IMR-90 (cell line): ENCODE results near the gene PODXL2. TPM values are rescaled to one million over a fixed set of nuclear protein-coding genes. Genes with fewer than 3 reads are reported as not detected.
"Not testable (repeated sequence)": the region's sequence is repeated elsewhere in the genome, so short reads cannot be mapped to it uniquely, and the experiment has no call there.

Experiments used
- ATAC-seq: fragments of 200-7000 bp; cut with Tn5 transposase; 2 replicates; pipeline ENCODE4 v1.9.1; 2020; ENCODE audit warnings: low read depth, mild to moderate bottlenecking, moderate library complexity
- BruUV-seq: library from RNA; stranded (reverse); fragments of 400-500 nt; replicated peaks from 2 replicates; lab custom pipeline; 2021; lab: Mats Ljungman, UMichigan
- CTCF ChIA-PET: fragments of 300-600 bp; formaldehyde crosslinking; extraction: SDS; loops from one replicate; lab custom pipeline; 2021; ENCODE audit warnings: antibody characterized with exemption; lab: Yijun Ruan, JAX
- POLR2A ChIA-PET: fragments of 300-600 bp; sonication (Branson Sonifier 250); formaldehyde crosslinking; loops from one replicate; lab custom pipeline; 2022; ENCODE audit warnings: antibody characterized with exemption; ENCODE audit not compliant: unreplicated experiment; lab: Charles Lee
- DNase-seq: peaks from one replicate; pipeline ENCODE4 v3.0.0; 2013
- H2AFZ ChIP-seq: replicated peaks from 2 replicates; pipeline ENCODE3; 2013; ENCODE audit warnings: low read length, mild to moderate bottlenecking; ENCODE audit not compliant: poor library complexity
- H2AK5ac ChIP-seq: 2 replicates; pipeline ENCODE4 v1.6.1; 2013; ENCODE audit warnings: low read depth, low read length, inconsistent platforms
- H2AK9ac ChIP-seq: replicated peaks from 2 replicates; pipeline ENCODE3; 2013; ENCODE audit warnings: mild to moderate bottlenecking, low read depth, low read length, moderate library complexity; ENCODE audit not compliant: poor library complexity
- H2BK120ac ChIP-seq: 2 replicates; pipeline ENCODE4 v1.6.1; 2013; ENCODE audit warnings: low read depth, low read length, inconsistent platforms
- H2BK15ac ChIP-seq: 3 replicates; pipeline ENCODE4 v1.6.1; 2013; ENCODE audit warnings: low read depth, low read length, inconsistent platforms
- H2BK20ac ChIP-seq: 2 replicates; pipeline ENCODE4 v1.6.1; 2013; ENCODE audit warnings: low read depth, mild to moderate bottlenecking, inconsistent platforms, low read length, moderate library complexity
- H2BK5ac ChIP-seq: 2 replicates; pipeline ENCODE4 v1.6.1; 2013; ENCODE audit warnings: mild to moderate bottlenecking, low read depth, low read length, inconsistent platforms; ENCODE audit not compliant: poor library complexity, severe bottlenecking
- H3K14ac ChIP-seq: replicated peaks from 2 replicates; pipeline ENCODE4 v1.6.1; 2013; ENCODE audit warnings: low read depth, low read length, inconsistent platforms
- H3K18ac ChIP-seq: 2 replicates; pipeline ENCODE4 v1.6.1; 2013; ENCODE audit warnings: low read depth, low read length, control low read depth
- H3K23ac ChIP-seq: 2 replicates; pipeline ENCODE4 v1.6.1; 2013; ENCODE audit warnings: low read depth, low read length, inconsistent platforms
- H3K27ac ChIP-seq: 2 replicates; pipeline ENCODE4 v1.5.1; 2013; ENCODE audit warnings: mild to moderate bottlenecking, control low read depth, low read length; ENCODE audit not compliant: insufficient read depth
- H3K27me3 ChIP-seq: 2 replicates; pipeline ENCODE4 v1.6.1; 2013; ENCODE audit warnings: low read length; ENCODE audit not compliant: control insufficient read depth, insufficient read depth
- H3K36me3 ChIP-seq: 2 replicates; pipeline ENCODE4 v1.6.1; 2013; ENCODE audit warnings: low read length, mixed read lengths; ENCODE audit not compliant: control insufficient read depth, insufficient read depth
- H3K4ac ChIP-seq: 2 replicates; pipeline ENCODE4 v1.6.1; 2013; ENCODE audit warnings: low read depth, low read length, inconsistent platforms
- H3K4me1 ChIP-seq: 2 replicates; pipeline ENCODE4 v1.6.1; 2013; ENCODE audit warnings: low read length, mixed read lengths; ENCODE audit not compliant: control insufficient read depth, insufficient read depth
- H3K4me2 ChIP-seq: 2 replicates; pipeline ENCODE4 v1.6.1; 2013; ENCODE audit warnings: low read depth, mild to moderate bottlenecking, control low read depth, low read length, moderate library complexity
- H3K4me3 ChIP-seq: 2 replicates; pipeline ENCODE4 v1.5.1; 2013; ENCODE audit warnings: low read depth, mild to moderate bottlenecking, control low read depth, low read length, moderate library complexity; ENCODE audit not compliant: insufficient read depth
- H3K56ac ChIP-seq: 2 replicates; pipeline ENCODE4 v1.6.1; 2013; ENCODE audit warnings: low read length, inconsistent platforms; ENCODE audit not compliant: insufficient read depth; ENCODE audit errors: extremely low read depth
- H3K79me1 ChIP-seq, 2 experiments: 2 replicates each; pipeline ENCODE4 v1.6.1; 2013; ENCODE audit warnings: low read length in 2 of 2, inconsistent platforms in 1 of 2, low read depth in 1 of 2
- H3K9ac ChIP-seq: 2 replicates; pipeline ENCODE4 v1.6.1; 2013; ENCODE audit warnings: low read depth, low read length, control low read depth
- H3K9me1 ChIP-seq: 2 replicates; pipeline ENCODE4 v1.6.1; 2013; ENCODE audit warnings: low read length, inconsistent platforms; ENCODE audit not compliant: insufficient read depth
- H3K9me3 ChIP-seq: 2 replicates; pipeline ENCODE4 v1.6.1; 2013; ENCODE audit warnings: low read length; ENCODE audit not compliant: control insufficient read depth, insufficient read depth
- H4K20me1 ChIP-seq: 2 replicates; pipeline ENCODE4 v1.6.1; 2013; ENCODE audit warnings: low read length, inconsistent platforms; ENCODE audit not compliant: insufficient read depth
- H4K5ac ChIP-seq: 2 replicates; pipeline ENCODE4 v1.6.1; 2013; ENCODE audit warnings: mild to moderate bottlenecking, low read depth, low read length, control low read depth
- H4K8ac ChIP-seq, 2 experiments: 2 replicates each; pipeline ENCODE4 v1.6.1; 2013; ENCODE audit warnings: low read depth in 2 of 2, low read length in 2 of 2, control low read depth in 1 of 2, inconsistent platforms in 1 of 2
- H4K91ac ChIP-seq: 2 replicates; pipeline ENCODE4 v1.6.1; 2013; ENCODE audit warnings: low read depth, low read length, inconsistent platforms; ENCODE audit not compliant: insufficient read depth
- WGBS, 2 experiments: methylation state at CpG; one replicate each; pipeline versions ENCODE4 v1.1.5 to v1.1.7; 2013; ENCODE audit warnings: missing lambda C conversion rate in 2 of 2; ENCODE audit not compliant: insufficient read length in 1 of 2; ENCODE audit errors: extremely low coverage in 2 of 2; 5-methylcytosine and 5-hydroxymethylcytosine counted together
- dilution Hi-C: fragments of 300-500 bp; cut with HindIII; formaldehyde crosslinking; loops from one replicate; pipeline ENCODE4 v1.14.3; 2018; ENCODE audit warnings: low sequenced_read_pairs; ENCODE audit not compliant: unreplicated experiment
- in situ Hi-C: fragments of 300-500 bp; cut with MboI; formaldehyde crosslinking; loops from 3 replicates; pipeline ENCODE4 v1.14.3; 2019; ENCODE audit warnings: low sequenced_read_pairs, inconsistent platforms, mixed read lengths
- intact Hi-C: fragments of 100-400 bp; cut with micrococcal nuclease; formaldehyde crosslinking; loops from 2 replicates; pipeline ENCODE4 v1.10.0; 2022
- polyA plus RNA-seq, 3 experiments: library from polyadenylated mRNA; depleted of rRNA; stranded (reverse); fragments of >200 nt; gene quantifications; 2 replicates each; pipeline ENCODE4 v1.2.3, GENCODE V29; 2012; ENCODE audit warnings: low replicate concordance in 1 of 3
- total RNA-seq: library from RNA; depleted of rRNA; stranded (reverse); fragments of >200 nt; gene quantifications from 2 replicates; pipeline ENCODE4 v1.2.3, GENCODE V29; 2012

PODXL2 gene
- total and polyA plus RNA-seq, 2 of the 4 experiments (the other 2 are of a cell fraction), result 1.6 to 5.4 TPM

DNA sequence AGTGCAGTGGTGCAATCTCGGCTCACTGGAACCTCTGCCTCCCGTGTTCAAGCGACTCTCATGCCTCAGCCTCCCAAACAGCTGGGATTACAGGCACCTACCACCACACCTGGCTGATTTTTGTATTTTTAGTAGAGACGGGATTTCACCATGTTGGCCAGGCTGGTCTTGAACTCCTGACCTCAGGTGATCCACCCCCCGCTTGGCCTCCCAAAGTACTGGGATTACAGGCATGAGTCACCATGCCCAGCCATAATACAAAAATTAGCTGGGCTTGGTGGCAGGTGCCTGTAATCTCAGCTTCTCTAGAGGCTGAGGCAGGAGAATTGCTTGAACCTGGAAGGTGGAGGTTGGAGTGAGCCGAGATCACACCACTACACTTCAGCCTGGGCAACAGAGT lies 26.0 kb downstream of the PODXL2 start:
- intact Hi-C loops, result loop anchor here (1.0 to 5.0 kb wide), 2 partner anchors 163 to 477 kb away; no protein-coding TSS in a partner anchor
- H2BK20ac ChIP-seq, H3K4me2 ChIP-seq, BruUV-seq, H3K18ac ChIP-seq, H4K20me1 ChIP-seq, H3K4me1 ChIP-seq, POLR2A ChIA-PET, CTCF ChIA-PET, H3K4ac ChIP-seq, H3K27me3 ChIP-seq, H3K9me1 ChIP-seq, H3K9ac ChIP-seq, DNase-seq, H3K27ac ChIP-seq, H4K8ac ChIP-seq, H3K14ac ChIP-seq, H2BK120ac ChIP-seq, H2AK5ac ChIP-seq, dilution Hi-C loops, H3K9me3 ChIP-seq, H2AK9ac ChIP-seq, H4K5ac ChIP-seq, H3K79me1 ChIP-seq, H2AFZ ChIP-seq, H2BK5ac ChIP-seq, H3K56ac ChIP-seq, H2BK15ac ChIP-seq, ATAC-seq, H3K23ac ChIP-seq, H4K91ac ChIP-seq, H3K4me3 ChIP-seq, H3K36me3 ChIP-seq: not testable (repeated sequence)
- WGBS, 2 experiments, result no CpG with 5 or more reads among the region's 6 CpGs
- in situ Hi-C loops, result loop anchor here (10.0 kb wide), 1 partner anchor 310 kb away; no protein-coding TSS in a partner anchor
